ENCODE measurements around the gene FOXG1.

The FOXG1 gene

GRCh38 chr14:28773861-28774691, 7.5 kb downstream of the FOXG1 start:
- H3K36me3 Mint-ChIP-seq (ENCODE audit: insufficient read depth): peaks cover 1% of the 10 kb centered on the region
- DNase-seq (ENCODE audit: low spot score in 2 of 2) (no peak), ATAC-seq (replicated peaks; ENCODE audit: extremely low read depth, poor library complexity, severe bottlenecking) (no peak)
- H3K27me3 Mint-ChIP-seq: peaks cover 18% of the 10 kb centered on the region
- H3K27ac Mint-ChIP-seq (ENCODE audit: low read depth): no peak overlapping the region
- no peaks in the 10 kb centered on the region for H3K9me3 Mint-ChIP-seq
- no peaks in the 10 kb centered on the region for H3K4me1 Mint-ChIP-seq
- H3K4me3 Mint-ChIP-seq: no peak overlapping the region

- no peak overlapping the region for H3K27ac Mint-ChIP-seq (ENCODE audit: low read depth)
- peaks cover 1% of the 10 kb centered on the region for H3K36me3 Mint-ChIP-seq (ENCODE audit: insufficient read depth)
- H3K9me3 Mint-ChIP-seq: no peaks in the 10 kb centered on the region
- peaks cover 18% of the 10 kb centered on the region for H3K27me3 Mint-ChIP-seq
- no peak overlapping the region for H3K4me3 Mint-ChIP-seq
- no peaks in the 10 kb centered on the region for H3K4me1 Mint-ChIP-seq
- ATAC-seq (replicated peaks; ENCODE audit: extremely low read depth, poor library complexity, severe bottlenecking) (no peak), DNase-seq (ENCODE audit: low spot score in 2 of 2) (no peak)
Observed at GRCh38 chr14:28774764-28775735, 8.5 kb downstream of the FOXG1 start.

GRCh38 chr14:28776482-28777266, 10.1 kb downstream of the FOXG1 start:
- Mint-ChIP-seq H3K4me1 (no peaks in the 10 kb centered on the region), H3K4me3 (no peak overlapping the region), H3K27me3 (peaks cover 18% of the 10 kb centered on the region), H3K27ac (ENCODE audit: low read depth) (no peak overlapping the region), H3K36me3 (ENCODE audit: insufficient read depth) (peaks cover 1% of the 10 kb centered on the region), H3K9me3 (peaks cover 8% of the 10 kb centered on the region)
- ATAC-seq (replicated peaks; ENCODE audit: extremely low read depth, poor library complexity, severe bottlenecking) (no peak), DNase-seq (ENCODE audit: low spot score in 2 of 2) (no peak)

- H3K4me3 Mint-ChIP-seq: no peak overlapping the region
- no peak for DNase-seq (ENCODE audit: low spot score in 2 of 2)
- peaks cover 18% of the 10 kb centered on the region for H3K27me3 Mint-ChIP-seq
- ATAC-seq (replicated peaks; ENCODE audit: extremely low read depth, poor library complexity, severe bottlenecking): no peak
- peaks cover 10% of the 10 kb centered on the region for H3K9me3 Mint-ChIP-seq
- no peak overlapping the region for H3K27ac Mint-ChIP-seq (ENCODE audit: low read depth)
- no peaks in the 10 kb centered on the region for H3K4me1 Mint-ChIP-seq
- peaks cover 1% of the 10 kb centered on the region for H3K36me3 Mint-ChIP-seq (ENCODE audit: insufficient read depth)
Observed at GRCh38 chr14:28777471-28778137, 11.0 kb downstream of the FOXG1 start.

- Mint-ChIP-seq H3K27ac (ENCODE audit: low read depth) (no peak overlapping the region), H3K27me3 (peaks cover 17% of the 10 kb centered on the region), H3K9me3 (peaks cover 10% of the 10 kb centered on the region), H3K36me3 (ENCODE audit: insufficient read depth) (no peaks in the 10 kb centered on the region), H3K4me1 (no peaks in the 10 kb centered on the region), H3K4me3 (no peak overlapping the region)
- ATAC-seq (replicated peaks; ENCODE audit: extremely low read depth, poor library complexity, severe bottlenecking) (no peak), DNase-seq (ENCODE audit: low spot score in 2 of 2) (no peak)
Observed at GRCh38 chr14:28778138-28779117, 11.8 kb downstream of the FOXG1 start.

- ATAC-seq (replicated peaks; ENCODE audit: extremely low read depth, poor library complexity, severe bottlenecking) (no peak), DNase-seq (ENCODE audit: low spot score in 2 of 2) (no peak)
- peaks cover 10% of the 10 kb centered on the region for H3K9me3 Mint-ChIP-seq
- H3K27ac Mint-ChIP-seq (ENCODE audit: low read depth): no peak overlapping the region
- no peaks in the 10 kb centered on the region for H3K36me3 Mint-ChIP-seq (ENCODE audit: insufficient read depth)
- no peak overlapping the region for H3K4me3 Mint-ChIP-seq
- H3K27me3 Mint-ChIP-seq: peaks cover 6% of the 10 kb centered on the region
- no peaks in the 10 kb centered on the region for H3K4me1 Mint-ChIP-seq
Observed at GRCh38 chr14:28779456-28779855, 12.9 kb downstream of the FOXG1 start.

- H3K4me3 Mint-ChIP-seq: no peak overlapping the region
- peaks cover 20% of the 10 kb centered on the region for H3K9me3 Mint-ChIP-seq
- H3K4me1 Mint-ChIP-seq: peaks cover 5% of the 10 kb centered on the region
- H3K36me3 Mint-ChIP-seq (ENCODE audit: insufficient read depth): no peaks in the 10 kb centered on the region
- no peaks in the 10 kb centered on the region for H3K27me3 Mint-ChIP-seq
- ATAC-seq (replicated peaks; ENCODE audit: extremely low read depth, poor library complexity, severe bottlenecking): no peak
- DNase-seq (ENCODE audit: low spot score in 2 of 2): no peak
- H3K27ac Mint-ChIP-seq (ENCODE audit: low read depth): no peak overlapping the region
Observed at GRCh38 chr14:28780843-28781820, 14.5 kb downstream of the FOXG1 start.

GRCh38 chr14:28782301-28782700, 15.7 kb downstream of the FOXG1 start:
- no peaks in the 10 kb centered on the region for H3K36me3 Mint-ChIP-seq (ENCODE audit: insufficient read depth)
- no peak for ATAC-seq (replicated peaks; ENCODE audit: extremely low read depth, poor library complexity, severe bottlenecking)

GRCh38 chr14:28783664-28784063, 17.1 kb downstream of the FOXG1 start:
- DNase-seq (ENCODE audit: low spot score in 2 of 2) (no peak), ATAC-seq (replicated peaks; ENCODE audit: extremely low read depth, poor library complexity, severe bottlenecking) (no peak)
- peaks cover 32% of the 10 kb centered on the region for H3K9me3 Mint-ChIP-seq
- H3K36me3 Mint-ChIP-seq (ENCODE audit: insufficient read depth): peaks cover 1% of the 10 kb centered on the region
- H3K27ac Mint-ChIP-seq (ENCODE audit: low read depth): no peak overlapping the region
- H3K27me3 Mint-ChIP-seq: no peaks in the 10 kb centered on the region
- H3K4me1 Mint-ChIP-seq: peaks cover 5% of the 10 kb centered on the region
- no peak overlapping the region for H3K4me3 Mint-ChIP-seq

More at GRCh38 chr14:28782301-28782700, 15.7 kb downstream of the FOXG1 start:
- Mint-ChIP-seq H3K27ac (ENCODE audit: low read depth) (no peak overlapping the region), H3K4me1 (peaks cover 5% of the 10 kb centered on the region), H3K27me3 (no peaks in the 10 kb centered on the region), H3K4me3 (no peak overlapping the region), H3K9me3 (peaks cover 25% of the 10 kb centered on the region)
- DNase-seq (ENCODE audit: low spot score in 2 of 2): no peak

Measured in central memory CD8-positive, alpha-beta T cell (primary cell).